GM12878 (cell line): ENCODE measurements around the gene TFB1M. TPM values are rescaled to one million over a fixed set of nuclear protein-coding genes. Genes with fewer than 3 reads are reported as not detected.

Experiments
- ATAC-seq: fragments of 200-7000 bp; cut with Tn5 transposase; 3 replicates; pipeline ENCODE4 v1.9.1; 2020; ENCODE audit warnings: mild to moderate bottlenecking, moderate library complexity
- BruUV-seq: library from RNA; stranded (reverse); fragments of 400-500 nt; replicated peaks from 2 replicates; lab custom pipeline; 2021; lab: Mats Ljungman, UMichigan
- CTCF ChIA-PET: fragments of 300-600 bp; sonication (Branson Sonifier 250); formaldehyde crosslinking; extraction: SDS; loops from one replicate; lab custom pipeline; 2021; ENCODE audit warnings: inconsistent platforms; lab: Yijun Ruan, JAX
- POLR2A ChIA-PET: fragments of 350-600 bp; formaldehyde crosslinking; extraction: SDS; loops from one replicate; lab custom pipeline; 2021; ENCODE audit warnings: inconsistent platforms; lab: Charles Lee
- RAD21 ChIA-PET: fragments of 300-600 bp; sonication (Branson Sonifier 250); formaldehyde crosslinking; loops from one replicate; lab custom pipeline; 2023; ENCODE audit warnings: antibody characterized with exemption; ENCODE audit not compliant: unreplicated experiment; lab: Charles Lee
- SMC1A ChIA-PET: fragments of 300-600 bp; sonication (Branson Sonifier 250); formaldehyde crosslinking; loops from one replicate; lab custom pipeline; 2023; ENCODE audit not compliant: unreplicated experiment, uncharacterized antibody; lab: Charles Lee
- DNase-seq: peaks from one replicate; pipeline ENCODE4 v3.0.0-alpha.2; 2011; ENCODE audit warnings: low read depth, low spot score
- FAIRE-seq: peaks from 3 replicates; lab custom pipeline; 2011; peaks lifted over from hg19 to GRCh38; lab: Jason Lieb, UNC
- H2AFZ ChIP-seq: 2 replicates; pipeline ENCODE4 v1.6.0; 2011; ENCODE audit warnings: low read depth, low read length, control low read depth; ENCODE audit not compliant: control insufficient read depth
- H3K27ac ChIP-seq: 2 replicates; pipeline ENCODE4 v1.5.1; 2011; ENCODE audit warnings: control low read depth; ENCODE audit not compliant: control insufficient read depth, insufficient read depth
- H3K27me3 ChIP-seq, 2 experiments: replicated peaks in 1 of 2; 2 replicates each; pipeline versions ENCODE4 v1.6.0 to v1.6.1; 2011; ENCODE audit warnings: low read length in 1 of 2; ENCODE audit not compliant: control insufficient read depth in 2 of 2, insufficient read depth in 2 of 2
- H3K36me3 ChIP-seq, 2 experiments: 2 replicates each; pipeline ENCODE4 v1.5.1; 2011; ENCODE audit warnings: low read length in 1 of 2; ENCODE audit not compliant: control insufficient read depth in 2 of 2, insufficient read depth in 2 of 2
- H3K4me1 ChIP-seq: 2 replicates; pipeline ENCODE4 v1.6.1; 2011; ENCODE audit warnings: mild to moderate bottlenecking, low read length, moderate library complexity, mixed read lengths; ENCODE audit not compliant: control insufficient read depth, insufficient read depth
- H3K4me2 ChIP-seq: 2 replicates; pipeline ENCODE4 v1.6.0; 2011; ENCODE audit warnings: control low read depth; ENCODE audit not compliant: control insufficient read depth, insufficient read depth
- H3K4me3 ChIP-seq: fragments of 200-600 bp; sonication (generic); 2 replicates; pipeline ENCODE4 v1.5.1; 2016
- H3K79me2 ChIP-seq: 2 replicates; pipeline ENCODE4 v1.6.0; 2011; ENCODE audit warnings: low read length; ENCODE audit not compliant: control insufficient read depth, insufficient read depth
- H3K9ac ChIP-seq: 2 replicates; pipeline ENCODE4 v1.8.0; 2011; ENCODE audit warnings: low read length, control low read depth, mixed read lengths; ENCODE audit not compliant: control insufficient read depth, insufficient read depth
- H3K9me3 ChIP-seq: replicated peaks from 3 replicates; pipeline ENCODE4 v1.5.1; 2011; ENCODE audit warnings: mild to moderate bottlenecking, low read length; ENCODE audit not compliant: control insufficient read depth, insufficient read depth
- H4K20me1 ChIP-seq: 2 replicates; pipeline ENCODE4 v1.6.0; 2011; ENCODE audit not compliant: control insufficient read depth, insufficient read depth
- HCFC1 ChIP-seq: fragments of 150-350 bp; IDR thresholded peaks from 2 replicates; pipeline ENCODE4 v1.6.1; 2014; ENCODE audit warnings: low read length
- HDAC6 ChIP-seq: fragments of 200-600 bp; sonication (generic); IDR thresholded peaks from one replicate; pipeline ENCODE4 v1.8.0; 2017; ENCODE audit warnings: antibody characterized with exemption; ENCODE audit not compliant: unreplicated experiment
- HDGF ChIP-seq: fragments of 450-650 bp; IDR thresholded peaks from 2 replicates; pipeline ENCODE4 v1.6.1; 2016; ENCODE audit warnings: antibody characterized with exemption
- NFYB ChIP-seq: IDR thresholded peaks from 2 replicates; pipeline ENCODE4 v1.6.1; 2011; ENCODE audit warnings: low read depth, mild to moderate bottlenecking, low read length, improper control_type of control experiment, moderate library complexity; ENCODE audit not compliant: insufficient read depth
- RAD21 ChIP-seq: IDR thresholded peaks from 2 replicates; pipeline ENCODE4 v1.6.1; 2011; ENCODE audit warnings: mild to moderate bottlenecking, low read depth, low read length, moderate library complexity; ENCODE audit not compliant: insufficient read depth
- RCOR1 ChIP-seq: conservative IDR thresholded peaks from 2 replicates; pipeline ENCODE4 v1.6.1; 2012; ENCODE audit warnings: low read depth, low read length, improper control_type of control experiment
- RELA ChIP-seq: fragments of 450-650 bp; IDR thresholded peaks from 2 replicates; pipeline ENCODE4 v1.8.0; 2014; ENCODE audit warnings: borderline replicate concordance; ENCODE audit not compliant: partially characterized antibody
- ZNF24 ChIP-seq: fragments of 450-650 bp; IDR thresholded peaks from 2 replicates; pipeline ENCODE4 v1.6.1; 2017; ENCODE audit warnings: antibody characterized with exemption, mild to moderate bottlenecking
- WGBS: methylation state at CpG from one replicate; pipeline ENCODE4 v1.1.6; 2016; ENCODE audit warnings: low lambda C conversion rate; ENCODE audit not compliant: insufficient replicate concordance, insufficient coverage; ENCODE audit errors: missing lambda C conversion rate; 5-methylcytosine and 5-hydroxymethylcytosine counted together
- in situ Hi-C: fragments of 300-500 bp; cut with MboI; formaldehyde crosslinking; loops from 9 replicates; pipeline ENCODE4 v1.14.3; 2018; ENCODE audit warnings: mixed read lengths
- intact Hi-C: fragments of 100-400 bp; cut with micrococcal nuclease; formaldehyde crosslinking; loops from one replicate; pipeline ENCODE4 v1.14.2; 2022; ENCODE audit not compliant: unreplicated experiment
- polyA plus RNA-seq, 11 experiments: library from polyadenylated mRNA; depleted of rRNA in 4 of 11; unstranded in 6 of 11; stranded (reverse) in 5 of 11; fragments of >200 nt; fragmentation: Nextera tagmentation in 4 of 11; fragmentation: Illumina TruSeq in 1 of 11; extraction: Ambion mirVana in 4 of 11; extraction: Trizol in 1 of 11; gene quantifications; 1 replicate in 1 of 11; 2 replicates in 10 of 11; pipeline versions ENCODE4 v1.2.1 to v1.2.3, GENCODE V29; 2011 to 2016; ENCODE audit warnings: inconsistent platforms in 2 of 11, missing spikeins in 2 of 11, low read depth in 1 of 11
- total RNA-seq, 4 experiments: library from RNA; depleted of rRNA in 3 of 4; stranded (reverse); fragments of >200 nt in 3 of 4; fragmentation: Illumina TruSeq in 1 of 4; extraction: Trizol in 1 of 4; gene quantifications; 2 replicates each; pipeline versions ENCODE4 v1.2.1 to v1.2.3, GENCODE V29; 2013 to 2021
- TF ChIP-seq, protein P1 (sequence below): fragments of 150-350 bp; IDR thresholded peaks from 2 replicates; pipeline ENCODE4 v1.6.1; 2014; ENCODE audit warnings: mild to moderate bottlenecking, low read depth, low read length
- TF ChIP-seq, protein P2 (sequence below): fragments of 450-650 bp; IDR thresholded peaks from 2 replicates; pipeline ENCODE4 v1.6.1; 2016; ENCODE audit warnings: mild to moderate bottlenecking
- TF ChIP-seq, protein P3 (sequence below): IDR thresholded peaks from 2 replicates; pipeline ENCODE4 v1.6.1; 2012; ENCODE audit warnings: mild to moderate bottlenecking, low read depth, low read length
- TF ChIP-seq, protein P4 (sequence below): fragments of 450-650 bp; IDR thresholded peaks from 2 replicates; pipeline ENCODE4 v1.6.1; 2016; ENCODE audit warnings: mild to moderate bottlenecking

Gene TFB1M
- total and polyA plus RNA-seq, 10 of the 15 experiments (the other 5 are each of a cell fraction or from before 2014, with no cell fraction given), result 29.9 to 117 (median 41.3) TPM

DNA sequence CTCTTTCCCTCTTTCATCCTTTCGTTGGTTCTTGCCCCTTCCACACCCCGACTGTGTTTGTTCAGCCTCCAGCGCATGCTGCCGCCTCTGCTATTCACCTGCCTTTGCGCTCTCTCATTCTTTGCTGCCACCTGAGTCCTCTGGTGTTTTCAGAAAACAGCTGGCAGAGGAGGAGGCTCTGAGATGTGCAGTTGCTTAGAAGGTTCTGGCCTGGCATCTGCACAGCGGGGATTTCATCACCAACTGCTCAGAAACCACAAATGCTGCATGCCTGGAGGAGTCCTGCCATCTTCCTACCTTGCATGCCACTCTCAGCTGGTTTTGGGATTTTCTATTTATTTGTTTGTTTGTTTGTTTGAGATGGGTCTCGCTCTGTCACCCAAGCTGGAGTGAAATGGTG, 89.7 kb downstream of the TFB1M start (continued):
- TF ChIP-seq, protein P1, sequence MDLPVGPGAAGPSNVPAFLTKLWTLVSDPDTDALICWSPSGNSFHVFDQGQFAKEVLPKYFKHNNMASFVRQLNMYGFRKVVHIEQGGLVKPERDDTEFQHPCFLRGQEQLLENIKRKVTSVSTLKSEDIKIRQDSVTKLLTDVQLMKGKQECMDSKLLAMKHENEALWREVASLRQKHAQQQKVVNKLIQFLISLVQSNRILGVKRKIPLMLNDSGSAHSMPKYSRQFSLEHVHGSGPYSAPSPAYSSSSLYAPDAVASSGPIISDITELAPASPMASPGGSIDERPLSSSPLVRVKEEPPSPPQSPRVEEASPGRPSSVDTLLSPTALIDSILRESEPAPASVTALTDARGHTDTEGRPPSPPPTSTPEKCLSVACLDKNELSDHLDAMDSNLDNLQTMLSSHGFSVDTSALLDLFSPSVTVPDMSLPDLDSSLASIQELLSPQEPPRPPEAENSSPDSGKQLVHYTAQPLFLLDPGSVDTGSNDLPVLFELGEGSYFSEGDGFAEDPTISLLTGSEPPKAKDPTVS, result no peak
- no peak for TF ChIP-seq NFYB
- no peak for TF ChIP-seq RAD21
- no peak for TF ChIP-seq ZNF24
- TF ChIP-seq, protein P2, sequence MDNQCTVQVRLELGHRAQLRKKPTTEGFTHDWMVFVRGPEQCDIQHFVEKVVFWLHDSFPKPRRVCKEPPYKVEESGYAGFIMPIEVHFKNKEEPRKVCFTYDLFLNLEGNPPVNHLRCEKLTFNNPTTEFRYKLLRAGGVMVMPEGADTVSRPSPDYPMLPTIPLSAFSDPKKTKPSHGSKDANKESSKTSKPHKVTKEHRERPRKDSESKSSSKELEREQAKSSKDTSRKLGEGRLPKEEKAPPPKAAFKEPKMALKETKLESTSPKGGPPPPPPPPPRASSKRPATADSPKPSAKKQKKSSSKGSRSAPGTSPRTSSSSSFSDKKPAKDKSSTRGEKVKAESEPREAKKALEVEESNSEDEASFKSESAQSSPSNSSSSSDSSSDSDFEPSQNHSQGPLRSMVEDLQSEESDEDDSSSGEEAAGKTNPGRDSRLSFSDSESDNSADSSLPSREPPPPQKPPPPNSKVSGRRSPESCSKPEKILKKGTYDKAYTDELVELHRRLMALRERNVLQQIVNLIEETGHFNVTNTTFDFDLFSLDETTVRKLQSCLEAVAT, result no peak; the same call in 1 of the 2 replicates
- TF ChIP-seq, all 136 proteins: peak for 0

DNA sequence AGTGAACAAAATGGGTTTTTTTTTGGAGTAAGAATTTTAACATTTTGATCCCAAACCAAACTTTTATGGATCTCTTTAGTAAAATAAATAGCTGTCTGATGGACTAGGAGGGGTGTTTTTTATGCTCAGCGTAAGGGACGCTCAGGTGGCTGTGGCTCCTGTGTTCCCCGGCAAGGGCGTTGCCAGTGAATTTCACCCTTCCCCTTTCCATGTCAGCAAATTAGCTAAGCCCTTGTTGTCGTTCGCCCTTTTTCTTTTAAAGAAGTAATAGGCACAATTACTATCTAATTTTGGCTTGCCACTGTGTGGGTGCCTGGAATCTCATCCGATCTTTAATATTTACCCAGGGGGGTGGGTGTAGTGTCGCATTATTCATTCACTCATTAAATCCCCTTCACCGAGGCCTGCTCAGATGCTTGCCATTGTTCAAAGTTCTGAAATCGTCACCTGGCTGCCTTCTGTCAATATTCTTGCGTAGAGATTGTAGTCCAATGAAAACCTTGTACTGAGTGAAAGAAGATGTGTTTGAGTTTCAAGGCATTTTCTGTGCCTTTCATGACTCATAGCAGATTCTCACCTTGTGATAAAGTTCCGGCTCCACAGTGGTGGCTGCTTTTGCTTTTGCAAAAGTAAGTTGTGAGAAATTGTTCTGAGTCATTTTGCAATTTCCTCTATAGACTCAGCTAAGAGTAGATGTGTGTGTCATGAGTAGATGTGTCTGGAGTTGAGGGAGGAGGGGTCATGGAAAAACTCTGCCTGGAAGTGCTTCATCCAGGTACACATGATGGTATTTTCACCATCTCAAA, 90.4 kb downstream of the TFB1M start:
- Histone ChIP-seq H3K79me2 (no peaks in the 10 kb centered on the region; the same call in 1 of the 2 replicates), H3K4me1 (peaks cover 15% of the 10 kb centered on the region), H3K27me3 (no peaks in the 10 kb centered on the region), H4K20me1 (no peaks in the 10 kb centered on the region; the same call in 1 of the 2 replicates), H3K27ac (peak overlapping the region; percentile 15; the same call in 1 of the 2 replicates), H3K4me3 (no peak overlapping the region), H3K36me3 (no peaks in the 10 kb centered on the region; a peak in 2 of 4 replicates), H3K9me3 (no peaks in the 10 kb centered on the region; the same call in 2 of the 3 replicates), H3K9ac (no peak overlapping the region), H3K4me2 (peak overlapping the region; percentile 59; the same call in 1 of the 2 replicates), H2AFZ (no peak overlapping the region)
- ChIA-PET SMC1A (interaction anchor here (0.7 to 4.3 kb wide), 24 partner anchors 10 to 112 kb away, joined by 3 to 23 read pairs (median 4); no protein-coding TSS in a partner anchor), RAD21 (interaction anchor here (0.6 to 3.2 kb wide), 8 partner anchors 11 to 53 kb away, joined by 3 to 17 read pairs (median 4); no protein-coding TSS in a partner anchor), CTCF (interaction anchor here (1.4 to 3.8 kb wide), 7 partner anchors 9 to 356 kb away, joined by 3 to 23 read pairs (median 6); no protein-coding TSS in a partner anchor), POLR2A (interaction anchor here (0.6 to 2.5 kb wide), 9 partner anchors 11 to 154 kb away, joined by 3 to 19 read pairs (median 4); no protein-coding TSS in a partner anchor)
- TSS peak; percentile 17 for BruUV-seq
- in situ Hi-C loops (no loop called here), intact Hi-C loops (loop anchor here (2.0 kb wide), 1 partner anchor 43 kb away; no protein-coding TSS in a partner anchor)
- DNase-seq (peak; percentile 81), FAIRE-seq (peak; percentile 94), ATAC-seq (peak; percentile 99)
- WGBS, result 29% methylated on average over 12 of the region's 12 CpGs
- TF ChIP-seq HDAC6 (no peak), ZNF24 (0 out of 2 replicates have a peak, but pooled peaks have one; percentile 7), RCOR1 (no peak), HCFC1 (no peak), HDGF (no peak), RELA (no peak)
- TF ChIP-seq, protein P3, sequence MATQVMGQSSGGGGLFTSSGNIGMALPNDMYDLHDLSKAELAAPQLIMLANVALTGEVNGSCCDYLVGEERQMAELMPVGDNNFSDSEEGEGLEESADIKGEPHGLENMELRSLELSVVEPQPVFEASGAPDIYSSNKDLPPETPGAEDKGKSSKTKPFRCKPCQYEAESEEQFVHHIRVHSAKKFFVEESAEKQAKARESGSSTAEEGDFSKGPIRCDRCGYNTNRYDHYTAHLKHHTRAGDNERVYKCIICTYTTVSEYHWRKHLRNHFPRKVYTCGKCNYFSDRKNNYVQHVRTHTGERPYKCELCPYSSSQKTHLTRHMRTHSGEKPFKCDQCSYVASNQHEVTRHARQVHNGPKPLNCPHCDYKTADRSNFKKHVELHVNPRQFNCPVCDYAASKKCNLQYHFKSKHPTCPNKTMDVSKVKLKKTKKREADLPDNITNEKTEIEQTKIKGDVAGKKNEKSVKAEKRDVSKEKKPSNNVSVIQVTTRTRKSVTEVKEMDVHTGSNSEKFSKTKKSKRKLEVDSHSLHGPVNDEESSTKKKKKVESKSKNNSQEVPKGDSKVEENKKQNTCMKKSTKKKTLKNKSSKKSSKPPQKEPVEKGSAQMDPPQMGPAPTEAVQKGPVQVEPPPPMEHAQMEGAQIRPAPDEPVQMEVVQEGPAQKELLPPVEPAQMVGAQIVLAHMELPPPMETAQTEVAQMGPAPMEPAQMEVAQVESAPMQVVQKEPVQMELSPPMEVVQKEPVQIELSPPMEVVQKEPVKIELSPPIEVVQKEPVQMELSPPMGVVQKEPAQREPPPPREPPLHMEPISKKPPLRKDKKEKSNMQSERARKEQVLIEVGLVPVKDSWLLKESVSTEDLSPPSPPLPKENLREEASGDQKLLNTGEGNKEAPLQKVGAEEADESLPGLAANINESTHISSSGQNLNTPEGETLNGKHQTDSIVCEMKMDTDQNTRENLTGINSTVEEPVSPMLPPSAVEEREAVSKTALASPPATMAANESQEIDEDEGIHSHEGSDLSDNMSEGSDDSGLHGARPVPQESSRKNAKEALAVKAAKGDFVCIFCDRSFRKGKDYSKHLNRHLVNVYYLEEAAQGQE, result no peak
- TF ChIP-seq, protein P4, sequence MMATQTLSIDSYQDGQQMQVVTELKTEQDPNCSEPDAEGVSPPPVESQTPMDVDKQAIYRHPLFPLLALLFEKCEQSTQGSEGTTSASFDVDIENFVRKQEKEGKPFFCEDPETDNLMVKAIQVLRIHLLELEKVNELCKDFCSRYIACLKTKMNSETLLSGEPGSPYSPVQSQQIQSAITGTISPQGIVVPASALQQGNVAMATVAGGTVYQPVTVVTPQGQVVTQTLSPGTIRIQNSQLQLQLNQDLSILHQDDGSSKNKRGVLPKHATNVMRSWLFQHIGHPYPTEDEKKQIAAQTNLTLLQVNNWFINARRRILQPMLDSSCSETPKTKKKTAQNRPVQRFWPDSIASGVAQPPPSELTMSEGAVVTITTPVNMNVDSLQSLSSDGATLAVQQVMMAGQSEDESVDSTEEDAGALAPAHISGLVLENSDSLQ, result peak; percentile 88
